ENCODE results near the gene C4orf50. TPM values are rescaled to one million over a fixed set of nuclear protein-coding genes. Genes with fewer than 3 reads are reported as not detected.

The C4orf50 gene
- total and polyA plus RNA-seq, 2 of the 13 experiments (the other 11 are each of a cell fraction or from before 2014, with no cell fraction given), result not detected

DNA sequence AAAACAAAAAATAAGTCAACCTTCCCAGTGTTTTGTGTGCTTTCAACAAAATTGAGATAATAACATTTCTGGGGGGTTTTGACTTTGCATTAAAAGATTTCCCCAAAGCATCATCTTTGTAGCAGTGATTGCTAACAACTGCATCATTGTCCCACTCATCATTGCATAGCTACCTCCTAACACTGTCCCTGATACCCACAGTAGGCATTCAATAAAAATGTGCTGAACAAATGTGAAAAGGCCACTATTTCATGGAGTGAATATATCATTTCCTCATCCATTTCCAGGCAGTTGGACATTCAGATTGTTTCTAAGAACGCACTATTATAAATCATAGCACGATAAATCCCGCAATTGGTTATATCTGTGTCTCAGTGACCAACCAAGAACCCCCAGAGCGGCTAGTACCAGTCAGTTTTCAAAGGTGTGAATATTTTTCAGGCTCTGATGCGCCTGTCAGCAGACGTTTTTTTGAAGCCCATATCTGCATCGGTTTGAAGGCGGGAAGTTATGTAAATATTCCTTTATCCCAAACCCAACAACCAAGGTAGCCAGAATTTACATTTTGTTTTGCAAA is 89.3 kb downstream of the C4orf50 start:
- Histone ChIP-seq H3K27ac (ENCODE audit: extremely low read length, insufficient read depth, low read length) (no peak overlapping the region), H3K4me3 (replicated peaks in 1 of 3; ENCODE audit: insufficient read depth in 1 of 3, low read depth in 2 of 3, low read length in 3 of 3) (no peak overlapping the region), H3K9ac (ENCODE audit: insufficient read depth, low read depth, low read length) (no peak overlapping the region), H3K9me3 (ENCODE audit: low read length) (no peaks in the 10 kb centered on the region), H3K4me2 (ENCODE audit: low read depth, low read length) (no peak overlapping the region), H3K79me2 (ENCODE audit: insufficient read depth, low read length) (no peaks in the 10 kb centered on the region), H3K27me3 (ENCODE audit: control insufficient read depth in 1 of 2, insufficient read depth in 2 of 2, low read length in 2 of 2) (peaks cover 4 to 43% of the 10 kb centered on the region in 2 experiments; a peak in 4 of 5 replicates), H4K20me1 (ENCODE audit: insufficient read depth, low read length) (no peaks in the 10 kb centered on the region), H3K4me1 (ENCODE audit: insufficient read depth, low read length) (no peaks in the 10 kb centered on the region), H2AFZ (ENCODE audit: low read length) (no peak overlapping the region), H3K36me3 (replicated peaks in 1 of 2; ENCODE audit: control insufficient read depth in 1 of 2, insufficient read depth in 2 of 2, low read length in 2 of 2) (no peaks in the 10 kb centered on the region)
- TF ChIP-seq ZNF878 (CRISPR knock-in tag; IDR thresholded peaks at IDR 0.05) (no peak), HOXA9 (CRISPR knock-in tag; IDR thresholded peaks at IDR 0.05; ENCODE audit: borderline replicate concordance) (no peak), TBX3 (IDR thresholded peaks at IDR 0.05; ENCODE audit: borderline replicate concordance) (no peak), ZNF572 (CRISPR knock-in tag; IDR thresholded peaks at IDR 0.05) (no peak), KLF13 (CRISPR knock-in tag; IDR thresholded peaks at IDR 0.05) (no peak), TBL1XR1 (IDR thresholded peaks at IDR 0.05; ENCODE audit: borderline replicate concordance, low read length, partially characterized antibody) (no peak), SATB2 (CRISPR knock-in tag; IDR thresholded peaks at IDR 0.05) (no peak), SMAD9 (CRISPR knock-in tag; IDR thresholded peaks at IDR 0.05) (no peak), REL (CRISPR knock-in tag; conservative IDR thresholded peaks at IDR 0.05) (no peak), ZNF3 (CRISPR knock-in tag; IDR thresholded peaks at IDR 0.05) (no peak), MEF2D (CRISPR knock-in tag; IDR thresholded peaks at IDR 0.05) (no peak), PPARG (CRISPR knock-in tag; conservative IDR thresholded peaks at IDR 0.05) (no peak)
- TF ChIP-seq, protein P1, sequence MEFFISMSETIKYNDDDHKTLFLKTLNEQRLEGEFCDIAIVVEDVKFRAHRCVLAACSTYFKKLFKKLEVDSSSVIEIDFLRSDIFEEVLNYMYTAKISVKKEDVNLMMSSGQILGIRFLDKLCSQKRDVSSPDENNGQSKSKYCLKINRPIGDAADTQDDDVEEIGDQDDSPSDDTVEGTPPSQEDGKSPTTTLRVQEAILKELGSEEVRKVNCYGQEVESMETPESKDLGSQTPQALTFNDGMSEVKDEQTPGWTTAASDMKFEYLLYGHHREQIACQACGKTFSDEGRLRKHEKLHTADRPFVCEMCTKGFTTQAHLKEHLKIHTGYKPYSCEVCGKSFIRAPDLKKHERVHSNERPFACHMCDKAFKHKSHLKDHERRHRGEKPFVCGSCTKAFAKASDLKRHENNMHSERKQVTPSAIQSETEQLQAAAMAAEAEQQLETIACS (CRISPR knock-in tag; IDR thresholded peaks at IDR 0.05), result no peak
- TF ChIP-seq, protein P2, sequence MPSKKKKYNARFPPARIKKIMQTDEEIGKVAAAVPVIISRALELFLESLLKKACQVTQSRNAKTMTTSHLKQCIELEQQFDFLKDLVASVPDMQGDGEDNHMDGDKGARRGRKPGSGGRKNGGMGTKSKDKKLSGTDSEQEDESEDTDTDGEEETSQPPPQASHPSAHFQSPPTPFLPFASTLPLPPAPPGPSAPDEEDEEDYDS (CRISPR knock-in tag; IDR thresholded peaks at IDR 0.05), result no peak
- TF ChIP-seq, protein P3, sequence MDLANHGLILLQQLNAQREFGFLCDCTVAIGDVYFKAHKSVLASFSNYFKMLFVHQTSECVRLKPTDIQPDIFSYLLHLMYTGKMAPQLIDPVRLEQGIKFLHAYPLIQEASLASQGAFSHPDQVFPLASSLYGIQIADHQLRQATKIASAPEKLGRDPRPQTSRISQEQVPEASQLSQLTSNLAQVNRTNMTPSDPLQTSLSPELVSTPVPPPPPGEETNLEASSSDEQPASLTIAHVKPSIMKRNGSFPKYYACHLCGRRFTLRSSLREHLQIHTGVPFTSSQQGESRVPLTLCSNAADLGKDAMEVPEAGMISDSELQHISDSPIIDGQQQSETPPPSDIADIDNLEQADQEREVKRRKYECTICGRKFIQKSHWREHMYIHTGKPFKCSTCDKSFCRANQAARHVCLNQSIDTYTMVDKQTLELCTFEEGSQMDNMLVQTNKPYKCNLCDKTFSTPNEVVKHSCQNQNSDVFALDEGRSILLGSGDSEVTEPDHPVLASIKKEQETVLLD (CRISPR knock-in tag; IDR thresholded peaks at IDR 0.05; ENCODE audit: low read depth), result no peak
- in situ Hi-C loops (cut with HindIII; ENCODE audit: extremely low pct_ligation_motif_present, low pct_unique_long_range_greater_than_20kb), result no loop called here
- POLR2A ChIA-PET, result no interaction called here
- ATAC-seq (no peak), DNase-seq (ENCODE audit: low spot score) (no peak), FAIRE-seq (no peak)
- WGBS (ENCODE audit: low lambda C conversion rate), result 2% methylated on average over 8 of the region's 8 CpGs
- BruUV-seq (replicated peaks), result no TSS peak
- CTCF ChIA-PET (ENCODE audit: low intra/inter-chr PET ratio, low total read pairs), result no interaction called here
- intact Hi-C loops (cut with micrococcal nuclease; ENCODE audit: unreplicated experiment), result no loop called here

Measured in HepG2 (cell line).